OCI-LY7 (cell line): ENCODE results near the gene PCED1B. TPM values are rescaled to one million over a fixed set of nuclear protein-coding genes. Genes with fewer than 3 reads are reported as not detected.

ENCODE experiments used
- BruUV-seq: library from RNA; stranded (reverse); fragments of 400-500 nt; replicated peaks from 2 replicates; lab custom pipeline; 2021; lab: Mats Ljungman, UMichigan
- CTCF ChIA-PET: fragments of 300-600 bp; sonication (Branson Sonifier 250); formaldehyde crosslinking; loops from one replicate; lab custom pipeline; 2022; ENCODE audit warnings: antibody characterized with exemption; ENCODE audit not compliant: unreplicated experiment; lab: Charles Lee
- POLR2A ChIA-PET: fragments of 300-600 bp; sonication (Branson Sonifier 250); formaldehyde crosslinking; loops from one replicate; lab custom pipeline; 2022; ENCODE audit warnings: antibody characterized with exemption; lab: Charles Lee
- DNase-seq: peaks from one replicate; pipeline ENCODE4 v3.0.0-alpha.2; 2015; ENCODE audit warnings: low spot score
- H2AFZ ChIP-seq: fragments of 200-600 bp; sonication (generic), shearing (Covaris generic); 2 replicates; pipeline ENCODE4 v1.6.1; 2014; ENCODE audit warnings: mild to moderate bottlenecking, antibody characterized with exemption, low read length, moderate library complexity
- H3K27ac ChIP-seq: fragments of 200-600 bp; sonication (generic); 2 replicates; pipeline ENCODE4 v1.5.1; 2014; ENCODE audit warnings: mixed run types, low read depth, mild to moderate bottlenecking, moderate library complexity, low read length, inconsistent platforms; ENCODE audit not compliant: poor library complexity, severe bottlenecking
- H3K36me3 ChIP-seq: fragments of 200-600 bp; sonication (generic); 2 replicates; pipeline ENCODE4 v1.6.1; 2014; ENCODE audit warnings: mild to moderate bottlenecking, antibody characterized with exemption, low read length, moderate library complexity, mixed read lengths; ENCODE audit not compliant: insufficient read depth
- H3K4me1 ChIP-seq: fragments of 200-600 bp; sonication (generic); 2 replicates; pipeline ENCODE4 v1.5.1; 2014; ENCODE audit warnings: mild to moderate bottlenecking, low read length; ENCODE audit not compliant: insufficient read depth, poor library complexity, severe bottlenecking
- H3K4me2 ChIP-seq: fragments of 200-600 bp; sonication (generic); 2 replicates; pipeline ENCODE4 v1.6.1; 2014; ENCODE audit warnings: mild to moderate bottlenecking, low read length
- H3K4me3 ChIP-seq: fragments of 200-600 bp; sonication (generic); 2 replicates; pipeline ENCODE4 v1.5.1; 2014; ENCODE audit warnings: mild to moderate bottlenecking, low read depth, low read length; ENCODE audit not compliant: poor library complexity, severe bottlenecking
- H3K79me2 ChIP-seq: fragments of 200-600 bp; sonication (generic); 2 replicates; pipeline ENCODE4 v1.6.1; 2016; ENCODE audit warnings: low read depth, mild to moderate bottlenecking, low read length, moderate library complexity, mixed read lengths; ENCODE audit not compliant: insufficient read depth
- H3K9me2 ChIP-seq: fragments of 200-600 bp; sonication (generic); 2 replicates; pipeline ENCODE4 v1.6.1; 2016; ENCODE audit warnings: mild to moderate bottlenecking, low read length, mixed read lengths; ENCODE audit not compliant: insufficient read depth
- H3K9me3 ChIP-seq: fragments of 200-600 bp; sonication (generic); 2 replicates; pipeline ENCODE4 v1.6.1; 2014; ENCODE audit warnings: mild to moderate bottlenecking, mixed run types, low read length, mixed read lengths
- H4K20me1 ChIP-seq: fragments of 200-600 bp; sonication (generic); 2 replicates; pipeline ENCODE4 v1.6.1; 2014; ENCODE audit warnings: mild to moderate bottlenecking, antibody characterized with exemption, low read length, moderate library complexity, mixed read lengths; ENCODE audit not compliant: insufficient read depth
- CTCF ChIP-seq: fragments of 200-600 bp; sonication (generic); conservative IDR thresholded peaks from 2 replicates; pipeline ENCODE4 v1.5.1; 2014; ENCODE audit warnings: mild to moderate bottlenecking, antibody characterized with exemption, low read length, moderate library complexity, mixed read lengths
- EZH2phosphoT487 ChIP-seq: fragments of 200-600 bp; sonication (generic); IDR thresholded peaks from 2 replicates; pipeline ENCODE4 v1.6.1; 2018; ENCODE audit warnings: low read depth, borderline replicate concordance, mild to moderate bottlenecking, mixed run types, antibody characterized with exemption, low read length, moderate library complexity, mixed read lengths
- intact Hi-C: fragments of 100-400 bp; cut with micrococcal nuclease; formaldehyde crosslinking; loops from one replicate; pipeline ENCODE4 v1.10.0; 2022; ENCODE audit not compliant: unreplicated experiment
- total RNA-seq, 2 experiments: library from RNA; depleted of rRNA in 1 of 2; stranded (reverse); fragments of >200 nt in 1 of 2; shearing (Covaris generic) in 1 of 2; gene quantifications; 2 replicates each; pipeline ENCODE4 v1.2.3, GENCODE V29; 2014 to 2022

Gene PCED1B
- total RNA-seq, 2 experiments from 2014 or later: 8.4 to 24.3 TPM

GRCh38 chr12:47236109-47236714, 156.8 kb downstream of the PCED1B start:
- no TSS peak for BruUV-seq
- H3K79me2 ChIP-seq: no peaks in the 10 kb centered on the region
- intact Hi-C loops: no loop called here
- ChIA-PET CTCF (no interaction called here), POLR2A (no interaction called here)
- no peak overlapping the region for H2AFZ ChIP-seq
- H3K9me2 ChIP-seq: no peaks in the 10 kb centered on the region
- TF ChIP-seq EZH2phosphoT487 (no peak), CTCF (no peak)
- no peak for DNase-seq
- no peaks in the 10 kb centered on the region for H3K4me1 ChIP-seq
- H3K4me3 ChIP-seq: no peak overlapping the region
- H3K36me3 ChIP-seq: peaks cover 24% of the 10 kb centered on the region
- no peaks in the 10 kb centered on the region for H3K9me3 ChIP-seq
- H4K20me1 ChIP-seq: no peaks in the 10 kb centered on the region
- no peak overlapping the region for H3K27ac ChIP-seq
- no peak overlapping the region for H3K4me2 ChIP-seq

DNA sequence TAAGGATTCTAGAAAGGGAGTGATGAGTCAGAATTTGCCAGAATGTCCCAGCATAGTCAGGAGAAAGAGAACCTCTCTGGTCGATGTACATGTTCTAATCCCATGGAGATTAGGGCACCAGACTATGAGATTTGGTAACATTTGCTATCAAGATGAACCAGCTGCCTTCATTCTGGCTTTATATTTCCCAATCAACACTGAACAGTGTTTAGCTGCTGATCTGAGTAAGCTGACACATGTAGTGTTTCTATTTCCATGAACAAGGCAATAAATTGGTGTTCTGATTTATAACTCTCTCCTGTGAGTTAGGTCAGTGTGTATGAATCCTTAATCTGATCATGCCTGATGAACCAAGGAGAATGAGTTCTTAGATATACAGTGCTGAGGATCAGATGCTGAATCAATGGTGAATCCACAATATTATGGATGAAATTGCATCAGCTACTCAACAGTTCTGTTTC, 158.4 kb downstream of the PCED1B start:
- H3K27ac ChIP-seq: no peak overlapping the region
- no TSS peak for BruUV-seq
- H2AFZ ChIP-seq: no peak overlapping the region
- H3K9me2 ChIP-seq: no peaks in the 10 kb centered on the region
- no peak for DNase-seq
- H3K4me1 ChIP-seq: no peaks in the 10 kb centered on the region
- H3K4me2 ChIP-seq: no peak overlapping the region
- no peak for TF ChIP-seq EZH2phosphoT487
- TF ChIP-seq CTCF: no peak
- intact Hi-C loops: no loop called here
- no peaks in the 10 kb centered on the region for H3K9me3 ChIP-seq
- H3K36me3 ChIP-seq: peaks cover 24% of the 10 kb centered on the region
- ChIA-PET POLR2A (no interaction called here), CTCF (no interaction called here)
- H3K4me3 ChIP-seq: no peak overlapping the region
- no peaks in the 10 kb centered on the region for H3K79me2 ChIP-seq
- H4K20me1 ChIP-seq: no peaks in the 10 kb centered on the region

GRCh38 chr12:47238669-47239114, 159.3 kb downstream of the PCED1B start:
- Histone ChIP-seq H3K4me3 (no peak overlapping the region), H3K9me3 (no peaks in the 10 kb centered on the region), H4K20me1 (no peaks in the 10 kb centered on the region), H3K4me1 (no peaks in the 10 kb centered on the region), H2AFZ (no peak overlapping the region), H3K4me2 (no peak overlapping the region), H3K36me3 (peaks cover 24% of the 10 kb centered on the region), H3K79me2 (no peaks in the 10 kb centered on the region), H3K27ac (no peak overlapping the region), H3K9me2 (no peaks in the 10 kb centered on the region)
- TF ChIP-seq CTCF (no peak), EZH2phosphoT487 (no peak)
- intact Hi-C loops: no loop called here
- no TSS peak for BruUV-seq
- no peak for DNase-seq
- POLR2A ChIA-PET: interaction anchor here (0.6 to 1.5 kb wide), 2 partner anchors 11 to 23 kb away, joined by 3 to 4 read pairs; no protein-coding TSS in a partner anchor
- CTCF ChIA-PET: no interaction called here
